HepG2 (cell line): ENCODE results near the gene JAK1. TPM values are rescaled to one million over a fixed set of nuclear protein-coding genes. Genes with fewer than 3 reads are reported as not detected.

Experiments used
- ATAC-seq: fragments of 200-7000 bp; cut with Tn5 transposase; 3 replicates; pipeline ENCODE4 v1.9.1; 2020; ENCODE audit warnings: mild to moderate bottlenecking, moderate library complexity
- BruUV-seq: library from RNA; stranded (reverse); fragments of 400-500 nt; replicated peaks from 2 replicates; lab custom pipeline; 2021; lab: Mats Ljungman, UMichigan
- CTCF ChIA-PET: fragments of 300-600 bp; formaldehyde crosslinking; extraction: SDS; loops from one replicate; lab custom pipeline; 2021; ENCODE audit warnings: low total read pairs, inconsistent platforms, low intra/inter-chr PET ratio; lab: Yijun Ruan, JAX
- POLR2A ChIA-PET: fragments of 350-600 bp; sonication (Branson Sonifier 250); formaldehyde crosslinking; loops from one replicate; lab custom pipeline; 2020; ENCODE audit warnings: antibody characterized with exemption, inconsistent platforms; lab: Yijun Ruan, JAX
- DNase-seq: peaks from one replicate; pipeline ENCODE4 v3.0.0-alpha.2; 2015; ENCODE audit warnings: low spot score
- FAIRE-seq: peaks from 3 replicates; lab custom pipeline; 2011; peaks lifted over from hg19 to GRCh38; lab: Jason Lieb, UNC
- H2AFZ ChIP-seq: one replicate; pipeline ENCODE4 v1.6.1; 2011; ENCODE audit warnings: low read length, inconsistent platforms
- H3K27ac ChIP-seq: fragments of 300-600 bp; 3 replicates; pipeline ENCODE4 v1.8.0; 2011; ENCODE audit warnings: mixed run types, mild to moderate bottlenecking, mixed read lengths, low read length, inconsistent platforms; ENCODE audit not compliant: insufficient read depth; ENCODE audit errors: extremely low read length
- H3K27me3 ChIP-seq, 2 experiments: fragments of 200-600 bp in 1 of 2; 2 replicates in 1 of 2; 3 replicates in 1 of 2; pipeline versions ENCODE4 v1.6.0 to v1.8.0; 2011; ENCODE audit warnings: low read length in 2 of 2, mild to moderate bottlenecking in 2 of 2, moderate library complexity in 2 of 2, inconsistent platforms in 1 of 2; ENCODE audit not compliant: insufficient read depth in 2 of 2, control insufficient read depth in 1 of 2
- H3K36me3 ChIP-seq, 2 experiments: fragments of 200-600 bp in 1 of 2; replicated peaks in 1 of 2; 2 replicates in 1 of 2; 3 replicates in 1 of 2; pipeline versions ENCODE4 v1.5.1 to v1.8.0; 2011; ENCODE audit warnings: low read length in 2 of 2, inconsistent platforms in 1 of 2; ENCODE audit not compliant: insufficient read depth in 2 of 2, control insufficient read depth in 1 of 2
- H3K4me1 ChIP-seq: 2 replicates; pipeline ENCODE4 v1.5.1; 2012; ENCODE audit warnings: low read length, inconsistent platforms; ENCODE audit not compliant: insufficient read depth
- H3K4me2 ChIP-seq: 2 replicates; pipeline ENCODE4 v1.6.0; 2011; ENCODE audit warnings: low read depth, low read length, inconsistent platforms
- H3K4me3 ChIP-seq, 3 experiments: fragments of 200-600 bp in 1 of 3; sonication (generic), shearing (Covaris generic) in 1 of 3; replicated peaks in 1 of 3; 2 replicates each; pipeline ENCODE4 v1.5.1; 2011 to 2016; ENCODE audit warnings: low read length in 3 of 3, inconsistent platforms in 2 of 3, low read depth in 2 of 3, mild to moderate bottlenecking in 2 of 3, control low read depth in 1 of 3, mixed read lengths in 1 of 3; ENCODE audit not compliant: insufficient read depth in 1 of 3
- H3K79me2 ChIP-seq: one replicate; pipeline ENCODE4 v1.6.1; 2011; ENCODE audit warnings: low read length, inconsistent platforms; ENCODE audit not compliant: insufficient read depth
- H3K9ac ChIP-seq: 2 replicates; pipeline ENCODE4 v1.6.0; 2011; ENCODE audit warnings: mild to moderate bottlenecking, low read depth, low read length, inconsistent platforms; ENCODE audit not compliant: insufficient read depth
- H3K9me3 ChIP-seq: 2 replicates; pipeline ENCODE4 v1.5.1; 2012; ENCODE audit warnings: mild to moderate bottlenecking, low read length
- H4K20me1 ChIP-seq: 2 replicates; pipeline ENCODE4 v1.6.0; 2011; ENCODE audit warnings: inconsistent platforms, mild to moderate bottlenecking, low read length, moderate library complexity; ENCODE audit not compliant: insufficient read depth
- DNMT3B ChIP-seq: conservative IDR thresholded peaks from 2 replicates; pipeline ENCODE4 v1.6.1; 2016; ENCODE audit warnings: missing biosample characterization, control low read depth
- ESRRA ChIP-seq: sonication (generic); formaldehyde crosslinking; IDR thresholded peaks from 2 replicates; pipeline ENCODE4 v1.5.1; 2020; ENCODE audit warnings: mild to moderate bottlenecking, low read depth, missing genetic modification reagents
- HHEX ChIP-seq: IDR thresholded peaks from 2 replicates; pipeline ENCODE4 v1.6.1; 2016; ENCODE audit warnings: control low read depth
- KAT2B ChIP-seq: fragments of 150-350 bp; IDR thresholded peaks from 2 replicates; pipeline ENCODE4 v1.6.1; 2014; ENCODE audit warnings: low read depth, low read length, borderline replicate concordance
- MAZ ChIP-seq, 2 experiments: sonication (generic) in 1 of 2; formaldehyde crosslinking in 1 of 2; IDR thresholded peaks; 2 replicates each; pipeline versions ENCODE4 v1.5.0 to v1.6.1; 2012 to 2020; ENCODE audit warnings: low read depth in 2 of 2, mild to moderate bottlenecking in 2 of 2, borderline replicate concordance in 1 of 2, improper control_type of control experiment in 1 of 2, low read length in 1 of 2, missing genetic modification reagents in 1 of 2, moderate library complexity in 1 of 2
- ONECUT2 ChIP-seq: sonication (generic); formaldehyde crosslinking; IDR thresholded peaks from 2 replicates; pipeline ENCODE4 v1.4.0; 2020; ENCODE audit warnings: missing genetic modification reagents
- ZMYM4 ChIP-seq: sonication (generic); formaldehyde crosslinking; IDR thresholded peaks from 2 replicates; pipeline ENCODE4 v1.8.1; 2023; ENCODE audit warnings: mild to moderate bottlenecking, missing genetic modification reagents
- ZNF615 ChIP-seq: sonication (generic); formaldehyde crosslinking; IDR thresholded peaks from 2 replicates; pipeline ENCODE4 v1.5.0; 2020; ENCODE audit warnings: mild to moderate bottlenecking, missing genetic modification reagents, borderline replicate concordance
- ZNF75D ChIP-seq: sonication (generic); formaldehyde crosslinking; IDR thresholded peaks from 2 replicates; pipeline ENCODE4 v1.8.1; 2023; ENCODE audit warnings: missing genetic modification reagents, mild to moderate bottlenecking, borderline replicate concordance
- ZNF883 ChIP-seq: sonication (generic); formaldehyde crosslinking; IDR thresholded peaks from 2 replicates; pipeline ENCODE4 v1.5.1; 2020; ENCODE audit warnings: mild to moderate bottlenecking, missing genetic modification reagents; ENCODE audit errors: not compliant biosample characterization
- WGBS: methylation state at CpG from one replicate; pipeline ENCODE4 v1.1.6; 2017; ENCODE audit warnings: low lambda C conversion rate; 5-methylcytosine and 5-hydroxymethylcytosine counted together
- in situ Hi-C: cut with HindIII; loops from 2 replicates; pipeline ENCODE4 v1.10.0; 2017; ENCODE audit warnings: low pct_unique_long_range_greater_than_20kb; ENCODE audit not compliant: extremely low pct_ligation_motif_present
- intact Hi-C: fragments of 100-400 bp; cut with micrococcal nuclease; formaldehyde crosslinking; loops from one replicate; pipeline ENCODE4 v1.10.0; 2022; ENCODE audit not compliant: unreplicated experiment
- polyA plus RNA-seq, 8 experiments: library from polyadenylated mRNA; depleted of rRNA in 3 of 8; stranded (reverse) in 7 of 8; unstranded in 1 of 8; fragments of >200 nt; fragmentation: Illumina TruSeq in 4 of 8; extraction: Trizol in 4 of 8; gene quantifications; 2 replicates each; pipeline versions ENCODE4 v1.2.1 to v1.2.3, GENCODE V29; 2011 to 2016; ENCODE audit warnings: low read depth in 4 of 8, missing spikeins in 1 of 8, mixed read lengths in 1 of 8; ENCODE audit not compliant: insufficient read depth in 1 of 8
- total RNA-seq, 5 experiments: library from RNA; depleted of rRNA; stranded (reverse); fragments of >200 nt; fragmentation: Illumina TruSeq; extraction: Trizol; gene quantifications; 2 replicates each; pipeline ENCODE4 v1.2.3, GENCODE V29; 2016; ENCODE audit warnings: low read depth in 1 of 5
- TF ChIP-seq, protein P1 (sequence below): IDR thresholded peaks from 2 replicates; pipeline ENCODE4 v1.6.1; 2016; ENCODE audit warnings: mild to moderate bottlenecking, missing biosample characterization, missing genetic modification reagents
- TF ChIP-seq, protein P2 (sequence below): IDR thresholded peaks from 2 replicates; pipeline ENCODE4 v1.6.1; 2016; ENCODE audit warnings: missing compliant biosample characterization, missing genetic modification reagents, borderline replicate concordance
- TF ChIP-seq, protein P3 (sequence below): sonication (generic); formaldehyde crosslinking; IDR thresholded peaks from 2 replicates; pipeline ENCODE4 v1.4.0; 2020; ENCODE audit warnings: missing genetic modification reagents, borderline replicate concordance
- TF ChIP-seq, protein P4 (sequence below): sonication (generic); formaldehyde crosslinking; IDR thresholded peaks from 2 replicates; pipeline ENCODE4 v1.5.0; 2020; ENCODE audit warnings: missing genetic modification reagents
- TF ChIP-seq, protein P5 (sequence below): sonication (generic); formaldehyde crosslinking; IDR thresholded peaks from 2 replicates; pipeline ENCODE4 v1.4.0; 2020; ENCODE audit warnings: missing genetic modification reagents, borderline replicate concordance

Gene JAK1
- total and polyA plus RNA-seq, 2 of the 13 experiments (the other 11 are each of a cell fraction or from before 2014, with no cell fraction given) = 23.9 to 42.4 TPM

DNA sequence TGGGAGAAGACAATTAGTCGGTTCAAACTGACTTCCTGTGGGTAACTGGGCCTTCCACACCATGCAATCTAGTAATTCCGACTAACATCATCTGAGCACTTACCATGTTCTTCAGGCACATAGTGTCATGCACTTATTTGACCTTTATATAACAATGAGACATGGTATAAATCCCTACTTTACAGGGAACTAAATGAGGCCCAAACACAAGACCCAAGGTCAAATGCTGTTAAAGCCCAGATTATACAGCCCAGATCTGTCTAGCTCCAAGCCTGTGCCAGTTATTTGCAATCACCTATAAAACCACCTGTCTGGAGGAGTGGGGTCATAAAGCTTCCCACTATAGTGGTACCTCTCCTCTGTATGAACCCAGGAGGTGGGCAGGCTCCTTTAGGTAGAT lies 40.8 kb downstream of the JAK1 start:
- WGBS = 86% methylated on average over 1 of the region's 2 CpGs
- Histone ChIP-seq H3K4me1 (peaks cover 56% of the 10 kb centered on the region), H2AFZ (no peak overlapping the region), H4K20me1 (no peaks in the 10 kb centered on the region), H3K79me2 (peaks cover 58% of the 10 kb centered on the region), H3K9me3 (no peaks in the 10 kb centered on the region), H3K27ac (no peak overlapping the region), H3K9ac (no peak overlapping the region), H3K4me3 (no peak overlapping the region), H3K4me2 (no peak overlapping the region), H3K27me3 (no peaks in the 10 kb centered on the region), H3K36me3 (no peaks in the 10 kb centered on the region)
- POLR2A ChIA-PET = no interaction called here
- FAIRE-seq (no peak), DNase-seq (no peak), ATAC-seq (no peak; the same call in 2 of the 3 replicates)
- intact Hi-C loops (no loop called here), in situ Hi-C loops (no loop called here)
- CTCF ChIA-PET = no interaction called here
- BruUV-seq = no TSS peak
- TF ChIP-seq, protein P1, sequence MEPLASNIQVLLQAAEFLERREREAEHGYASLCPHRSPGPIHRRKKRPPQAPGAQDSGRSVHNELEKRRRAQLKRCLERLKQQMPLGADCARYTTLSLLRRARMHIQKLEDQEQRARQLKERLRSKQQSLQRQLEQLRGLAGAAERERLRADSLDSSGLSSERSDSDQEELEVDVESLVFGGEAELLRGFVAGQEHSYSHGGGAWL (CRISPR knock-in tag) = no peak
- TF ChIP-seq ZNF883 (no peak), DNMT3B (CRISPR knock-in tag) (no peak), MAZ (IDR thresholded peaks at IDR 0.05; ENCODE audit: borderline replicate concordance, low read depth, low read length) (no peak), MAZ (CRISPR knock-in tag; IDR thresholded peaks at IDR 0.05; ENCODE audit: low read depth) (no peak), HHEX (CRISPR knock-in tag) (no peak), ZMYM4 (CRISPR knock-in tag) (no peak), KAT2B (no peak), ESRRA (CRISPR knock-in tag) (no peak), ZNF75D (no peak), ONECUT2 (CRISPR knock-in tag) (no peak), ZNF615 (CRISPR knock-in tag) (no peak)
- TF ChIP-seq, protein P2, sequence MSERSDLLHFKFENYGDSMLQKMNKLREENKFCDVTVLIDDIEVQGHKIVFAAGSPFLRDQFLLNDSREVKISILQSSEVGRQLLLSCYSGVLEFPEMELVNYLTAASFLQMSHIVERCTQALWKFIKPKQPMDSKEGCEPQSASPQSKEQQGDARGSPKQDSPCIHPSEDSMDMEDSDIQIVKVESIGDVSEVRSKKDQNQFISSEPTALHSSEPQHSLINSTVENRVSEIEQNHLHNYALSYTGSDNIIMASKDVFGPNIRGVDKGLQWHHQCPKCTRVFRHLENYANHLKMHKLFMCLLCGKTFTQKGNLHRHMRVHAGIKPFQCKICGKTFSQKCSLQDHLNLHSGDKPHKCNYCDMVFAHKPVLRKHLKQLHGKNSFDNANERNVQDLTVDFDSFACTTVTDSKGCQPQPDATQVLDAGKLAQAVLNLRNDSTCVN (CRISPR knock-in tag) = no peak
- TF ChIP-seq, protein P3, sequence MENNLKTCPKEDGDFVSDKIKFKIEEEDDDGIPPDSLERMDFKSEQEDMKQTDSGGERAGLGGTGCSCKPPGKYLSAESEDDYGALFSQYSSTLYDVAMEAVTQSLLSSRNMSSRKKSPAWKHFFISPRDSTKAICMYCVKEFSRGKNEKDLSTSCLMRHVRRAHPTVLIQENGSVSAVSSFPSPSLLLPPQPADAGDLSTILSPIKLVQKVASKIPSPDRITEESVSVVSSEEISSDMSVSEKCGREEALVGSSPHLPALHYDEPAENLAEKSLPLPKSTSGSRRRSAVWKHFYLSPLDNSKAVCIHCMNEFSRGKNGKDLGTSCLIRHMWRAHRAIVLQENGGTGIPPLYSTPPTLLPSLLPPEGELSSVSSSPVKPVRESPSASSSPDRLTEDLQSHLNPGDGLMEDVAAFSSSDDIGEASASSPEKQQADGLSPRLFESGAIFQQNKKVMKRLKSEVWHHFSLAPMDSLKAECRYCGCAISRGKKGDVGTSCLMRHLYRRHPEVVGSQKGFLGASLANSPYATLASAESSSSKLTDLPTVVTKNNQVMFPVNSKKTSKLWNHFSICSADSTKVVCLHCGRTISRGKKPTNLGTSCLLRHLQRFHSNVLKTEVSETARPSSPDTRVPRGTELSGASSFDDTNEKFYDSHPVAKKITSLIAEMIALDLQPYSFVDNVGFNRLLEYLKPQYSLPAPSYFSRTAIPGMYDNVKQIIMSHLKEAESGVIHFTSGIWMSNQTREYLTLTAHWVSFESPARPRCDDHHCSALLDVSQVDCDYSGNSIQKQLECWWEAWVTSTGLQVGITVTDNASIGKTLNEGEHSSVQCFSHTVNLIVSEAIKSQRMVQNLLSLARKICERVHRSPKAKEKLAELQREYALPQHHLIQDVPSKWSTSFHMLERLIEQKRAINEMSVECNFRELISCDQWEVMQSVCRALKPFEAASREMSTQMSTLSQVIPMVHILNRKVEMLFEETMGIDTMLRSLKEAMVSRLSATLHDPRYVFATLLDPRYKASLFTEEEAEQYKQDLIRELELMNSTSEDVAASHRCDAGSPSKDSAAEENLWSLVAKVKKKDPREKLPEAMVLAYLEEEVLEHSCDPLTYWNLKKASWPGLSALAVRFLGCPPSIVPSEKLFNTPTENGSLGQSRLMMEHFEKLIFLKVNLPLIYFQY = no peak
- TF ChIP-seq, protein P4, sequence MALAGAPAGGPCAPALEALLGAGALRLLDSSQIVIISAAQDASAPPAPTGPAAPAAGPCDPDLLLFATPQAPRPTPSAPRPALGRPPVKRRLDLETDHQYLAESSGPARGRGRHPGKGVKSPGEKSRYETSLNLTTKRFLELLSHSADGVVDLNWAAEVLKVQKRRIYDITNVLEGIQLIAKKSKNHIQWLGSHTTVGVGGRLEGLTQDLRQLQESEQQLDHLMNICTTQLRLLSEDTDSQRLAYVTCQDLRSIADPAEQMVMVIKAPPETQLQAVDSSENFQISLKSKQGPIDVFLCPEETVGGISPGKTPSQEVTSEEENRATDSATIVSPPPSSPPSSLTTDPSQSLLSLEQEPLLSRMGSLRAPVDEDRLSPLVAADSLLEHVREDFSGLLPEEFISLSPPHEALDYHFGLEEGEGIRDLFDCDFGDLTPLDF (CRISPR knock-in tag) = no peak
- TF ChIP-seq, protein P5, sequence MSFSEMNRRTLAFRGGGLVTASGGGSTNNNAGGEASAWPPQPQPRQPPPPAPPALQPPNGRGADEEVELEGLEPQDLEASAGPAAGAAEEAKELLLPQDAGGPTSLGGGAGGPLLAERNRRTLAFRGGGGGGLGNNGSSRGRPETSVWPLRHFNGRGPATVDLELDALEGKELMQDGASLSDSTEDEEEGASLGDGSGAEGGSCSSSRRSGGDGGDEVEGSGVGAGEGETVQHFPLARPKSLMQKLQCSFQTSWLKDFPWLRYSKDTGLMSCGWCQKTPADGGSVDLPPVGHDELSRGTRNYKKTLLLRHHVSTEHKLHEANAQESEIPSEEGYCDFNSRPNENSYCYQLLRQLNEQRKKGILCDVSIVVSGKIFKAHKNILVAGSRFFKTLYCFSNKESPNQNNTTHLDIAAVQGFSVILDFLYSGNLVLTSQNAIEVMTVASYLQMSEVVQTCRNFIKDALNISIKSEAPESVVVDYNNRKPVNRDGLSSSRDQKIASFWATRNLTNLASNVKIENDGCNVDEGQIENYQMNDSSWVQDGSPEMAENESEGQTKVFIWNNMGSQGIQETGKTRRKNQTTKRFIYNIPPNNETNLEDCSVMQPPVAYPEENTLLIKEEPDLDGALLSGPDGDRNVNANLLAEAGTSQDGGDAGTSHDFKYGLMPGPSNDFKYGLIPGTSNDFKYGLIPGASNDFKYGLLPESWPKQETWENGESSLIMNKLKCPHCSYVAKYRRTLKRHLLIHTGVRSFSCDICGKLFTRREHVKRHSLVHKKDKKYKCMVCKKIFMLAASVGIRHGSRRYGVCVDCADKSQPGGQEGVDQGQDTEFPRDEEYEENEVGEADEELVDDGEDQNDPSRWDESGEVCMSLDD (CRISPR knock-in tag) = no peak
